ENCODE data around the gene TRIM42.

The TRIM42 gene

DNA sequence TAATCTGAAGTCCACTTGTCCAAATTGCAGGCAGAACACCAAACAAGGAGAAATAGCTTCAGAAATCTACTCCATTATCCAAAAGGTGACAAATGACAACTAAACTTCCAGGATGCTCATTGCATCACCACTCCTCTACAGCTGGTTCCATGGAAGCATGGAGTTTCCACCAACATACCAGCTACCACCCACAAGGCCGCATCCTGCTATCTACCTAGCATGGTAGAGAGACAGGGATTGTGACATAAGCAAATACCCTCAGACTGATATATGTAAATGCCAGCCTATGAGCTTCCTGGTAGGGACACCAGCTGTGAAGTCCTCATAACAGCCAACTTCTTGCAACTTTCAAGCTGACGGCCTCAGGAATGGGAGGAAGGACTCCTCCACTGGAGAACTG is at the start of gene TRIM42:
Gene TRIM42, plus strand, starts transcription at position 301 of the 400 bp plus-strand sequence. CDS start 166 bp downstream, outside the sequence.
- no peak for DNase-seq

DNA sequence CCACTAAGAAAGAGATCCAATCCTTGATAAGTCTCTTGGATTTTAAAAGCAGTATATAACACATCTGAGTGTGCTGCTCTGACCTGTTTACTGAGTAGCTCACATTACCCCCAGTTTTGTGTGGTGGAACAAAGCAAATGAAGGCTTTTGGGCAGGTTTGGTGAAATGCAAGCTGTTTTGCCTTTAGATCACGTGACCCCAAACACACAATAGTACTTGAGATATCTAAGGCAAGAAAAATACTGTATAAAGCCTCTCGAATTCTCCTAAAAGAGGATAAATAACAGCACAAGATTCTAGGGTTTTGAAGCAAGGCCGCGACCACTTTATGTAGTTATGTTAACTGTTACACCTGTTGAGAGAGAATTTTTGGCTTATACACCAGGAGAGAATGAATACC is 49.3 kb upstream of the TRIM42 start:
- DNase-seq, result no peak

DNA sequence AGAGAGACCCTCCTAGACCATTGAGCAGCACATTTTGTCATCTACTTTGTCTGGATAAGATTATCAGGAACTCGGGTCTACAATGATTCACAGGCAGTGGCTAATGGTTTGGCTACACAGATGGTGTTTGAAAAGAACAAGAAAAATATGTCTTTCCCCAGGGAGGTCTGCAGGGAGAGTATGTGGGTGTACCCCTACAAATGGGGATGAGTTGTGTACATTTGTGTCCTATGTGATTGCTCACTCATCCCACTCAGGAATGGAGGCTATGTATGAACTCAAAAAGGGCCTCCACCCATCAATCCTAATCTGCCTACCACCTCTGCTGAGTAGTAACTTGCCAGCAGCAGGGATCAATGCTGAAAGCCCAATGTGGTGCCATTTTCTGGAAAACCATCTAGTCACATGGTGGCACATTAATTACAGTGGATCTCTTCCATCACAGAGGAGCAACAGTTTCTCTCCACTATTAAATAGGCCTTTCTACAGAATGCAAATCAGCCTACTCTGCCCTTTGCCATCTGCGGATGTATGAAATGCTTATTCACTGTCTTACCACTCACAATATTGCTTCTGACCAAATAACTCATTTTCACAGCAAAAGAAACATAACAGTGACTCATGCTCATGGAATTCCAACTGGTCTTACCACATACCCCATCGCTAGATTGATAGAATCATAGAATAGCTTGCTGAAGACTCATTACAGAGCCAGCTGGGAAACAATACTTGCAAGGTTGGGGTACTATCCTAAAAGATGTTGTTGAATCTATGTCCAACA is 48.3 kb upstream of the TRIM42 start:
- DNase-seq, result no peak

DNA sequence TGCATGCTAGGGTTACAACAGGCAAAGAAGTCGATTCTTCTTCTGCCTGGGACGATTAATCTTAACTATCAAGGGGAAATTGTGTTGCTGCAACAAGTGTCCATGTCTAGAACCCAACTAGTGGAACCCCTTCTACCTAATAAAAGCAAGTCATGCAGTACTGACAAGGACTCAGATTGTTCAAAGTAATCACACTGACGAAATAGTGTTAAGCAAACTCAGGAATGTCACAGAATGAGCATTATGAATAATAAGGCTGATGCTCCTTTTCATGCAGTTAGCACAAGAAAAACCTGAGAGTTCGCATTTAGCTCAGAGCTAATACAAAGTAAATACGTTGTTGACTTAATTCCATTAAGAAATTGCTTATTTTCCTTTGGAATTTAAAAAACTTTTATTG is 47.5 kb upstream of the TRIM42 start:
- no peak for DNase-seq

DNA sequence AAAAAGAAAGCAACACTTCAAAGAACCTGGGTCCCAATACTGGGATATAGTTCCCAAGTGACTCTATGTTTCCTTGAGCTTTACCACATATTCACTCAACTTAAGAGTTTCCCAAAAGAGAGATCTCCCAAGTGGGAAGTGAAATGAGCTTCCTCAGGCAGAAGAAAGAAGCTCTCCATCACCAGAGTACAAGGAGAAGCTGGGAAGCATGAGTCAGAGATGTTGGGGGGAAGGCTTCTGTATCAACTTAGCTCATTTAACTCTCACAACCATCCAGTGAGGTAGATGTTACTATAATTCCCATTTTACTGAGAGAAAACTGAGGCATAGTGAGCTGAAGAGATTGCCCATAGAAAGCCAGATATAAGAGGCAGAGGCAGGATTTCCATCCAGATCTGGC is 47.0 kb upstream of the TRIM42 start:
- no peak for DNase-seq

DNA sequence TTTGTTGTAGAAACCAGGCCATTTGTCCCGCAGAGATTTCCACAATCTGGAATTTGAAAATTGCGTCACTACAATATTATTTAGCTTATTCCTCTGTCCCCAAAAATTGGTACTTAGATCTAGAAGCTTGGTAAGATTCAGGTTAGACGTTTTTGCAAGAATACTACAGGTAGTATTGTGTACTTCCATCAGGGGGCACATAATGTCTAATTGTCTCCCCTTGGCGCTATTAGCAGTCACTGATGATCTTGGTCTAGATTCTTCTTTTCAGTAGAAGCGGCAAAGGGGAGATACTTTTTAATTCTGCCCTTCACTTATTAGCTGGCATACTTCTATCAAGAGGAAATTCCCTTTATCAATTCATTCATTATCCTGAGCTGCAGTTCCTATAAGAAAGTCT is 42.6 kb upstream of the TRIM42 start:
- no peak for DNase-seq

DNA sequence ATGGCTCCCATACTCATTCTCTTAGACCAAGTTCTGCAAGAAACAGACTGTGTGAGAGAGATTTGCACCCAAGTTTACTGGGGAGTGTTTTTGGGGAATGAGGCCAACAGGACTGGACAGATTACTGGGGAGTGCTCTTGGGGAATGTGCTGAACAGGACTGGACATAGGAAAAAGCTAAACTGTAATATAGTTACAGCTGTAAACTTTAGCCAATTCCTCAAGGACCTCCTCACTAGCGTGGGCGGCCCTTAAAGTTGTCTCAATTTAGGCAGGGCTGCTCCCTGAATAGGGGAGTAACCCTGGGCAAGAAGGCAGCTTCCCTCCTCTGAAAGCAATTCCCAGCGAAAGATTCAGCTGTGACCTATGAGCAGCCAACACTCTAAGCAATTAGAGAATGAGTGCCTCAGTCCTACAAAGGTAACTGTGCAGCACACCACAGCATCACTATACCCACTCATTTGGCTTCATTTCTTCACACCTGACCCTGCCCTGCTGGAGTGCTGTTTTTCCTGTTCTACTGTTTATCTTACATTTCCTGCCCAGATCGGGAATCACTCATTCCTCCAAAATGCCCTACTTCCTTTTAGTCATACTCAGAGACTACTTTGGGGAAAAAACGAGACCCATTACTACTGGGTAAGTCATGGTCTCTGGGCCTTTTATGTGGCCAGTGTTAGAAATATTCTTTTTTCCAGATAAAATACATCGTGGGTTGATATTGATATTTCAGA is 41.3 kb upstream of the TRIM42 start:
- no peak for DNase-seq

DNA sequence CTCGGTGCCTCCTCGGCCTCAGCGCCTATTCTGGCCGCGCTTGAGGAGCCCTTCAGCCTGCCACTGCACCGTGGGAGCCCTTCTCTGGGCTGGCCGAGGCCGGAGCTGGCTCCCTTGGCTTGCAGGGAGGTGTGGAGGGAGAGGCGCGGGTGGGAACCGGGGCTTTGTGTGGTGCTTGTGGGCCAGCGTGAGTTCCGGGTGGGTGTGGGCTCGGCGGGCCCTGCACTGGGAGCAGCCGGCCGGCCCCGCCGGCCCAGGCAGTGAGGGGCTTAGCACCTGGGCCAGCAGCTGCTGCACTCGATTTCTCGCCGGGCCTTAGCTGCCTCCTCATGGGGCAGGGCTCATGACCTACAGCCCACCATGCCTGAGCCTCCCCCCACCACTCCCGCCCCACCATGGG is 26.6 kb upstream of the TRIM42 start:
- DNase-seq, result no peak

DNA sequence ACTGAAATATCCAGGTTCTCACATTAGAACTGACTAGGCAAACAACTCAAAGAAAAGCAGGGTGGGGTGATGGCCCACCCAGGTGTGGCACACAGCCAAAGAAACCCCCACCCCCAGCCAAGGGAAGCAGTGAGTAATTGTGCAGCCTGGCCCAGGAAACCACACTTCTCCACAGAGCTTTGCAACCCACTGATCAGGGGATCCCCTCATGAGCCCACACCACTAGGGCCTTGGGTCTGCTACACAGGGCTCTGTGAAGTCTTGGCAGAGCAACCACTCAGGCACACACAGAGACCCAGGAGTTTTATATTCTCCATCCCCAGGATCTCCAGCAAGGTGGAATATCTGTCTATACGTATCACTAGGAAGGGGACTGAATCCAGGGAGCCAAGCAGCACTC is 22.2 kb upstream of the TRIM42 start:
- no peak for DNase-seq

DNA sequence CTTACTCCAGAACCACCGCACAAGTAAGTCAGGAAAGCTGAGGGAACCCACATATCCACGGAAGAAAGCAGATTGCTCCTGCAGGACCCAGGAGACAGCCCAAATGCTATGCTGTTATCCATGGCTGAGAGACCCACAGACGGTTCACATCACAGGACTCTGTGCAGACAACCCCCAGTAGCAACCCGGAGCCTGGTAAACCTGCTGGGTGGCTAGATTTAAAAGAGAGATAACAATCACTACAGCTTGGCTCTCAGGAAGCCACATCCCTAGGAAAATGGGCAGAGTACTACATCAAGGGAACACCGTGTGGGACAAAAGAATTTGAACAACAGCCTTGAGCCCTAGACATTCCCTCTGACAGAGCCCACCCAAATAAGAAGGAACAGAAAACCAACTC is 13.8 kb upstream of the TRIM42 start:
- no peak for DNase-seq

DNA sequence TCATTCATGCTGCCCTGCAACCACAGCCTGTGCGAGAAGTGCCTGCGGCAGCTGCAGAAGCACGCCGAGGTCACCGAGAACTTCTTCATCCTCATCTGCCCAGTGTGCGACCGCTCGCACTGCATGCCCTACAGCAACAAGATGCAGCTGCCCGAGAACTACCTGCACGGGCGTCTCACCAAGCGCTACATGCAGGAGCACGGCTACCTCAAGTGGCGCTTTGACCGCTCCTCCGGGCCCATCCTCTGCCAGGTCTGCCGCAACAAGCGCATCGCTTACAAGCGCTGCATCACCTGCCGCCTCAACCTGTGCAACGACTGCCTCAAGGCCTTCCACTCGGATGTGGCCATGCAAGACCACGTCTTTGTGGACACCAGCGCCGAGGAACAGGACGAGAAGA is 4.7 kb downstream of the TRIM42 start:
- DNase-seq, result no peak

DNA sequence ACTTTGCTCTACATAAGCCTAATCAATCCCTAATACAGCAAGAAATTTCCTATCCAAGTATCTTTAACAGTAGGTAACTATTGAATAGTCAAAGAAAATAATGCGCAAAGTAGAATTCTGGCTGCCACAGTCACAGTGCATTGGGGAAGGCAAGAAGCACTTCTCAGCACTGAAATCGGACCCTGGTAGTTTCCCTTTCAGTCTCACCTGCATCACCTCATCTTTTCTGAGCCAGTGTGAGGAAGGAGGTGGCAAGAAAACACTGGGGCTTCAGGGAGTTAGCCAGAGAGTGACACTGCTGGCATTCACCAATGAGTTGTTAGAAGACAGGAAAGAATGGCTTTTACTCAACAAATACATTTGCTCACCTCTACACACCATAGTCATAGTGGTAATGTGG is 8.3 kb downstream of the TRIM42 start:
- no peak for DNase-seq

DNA sequence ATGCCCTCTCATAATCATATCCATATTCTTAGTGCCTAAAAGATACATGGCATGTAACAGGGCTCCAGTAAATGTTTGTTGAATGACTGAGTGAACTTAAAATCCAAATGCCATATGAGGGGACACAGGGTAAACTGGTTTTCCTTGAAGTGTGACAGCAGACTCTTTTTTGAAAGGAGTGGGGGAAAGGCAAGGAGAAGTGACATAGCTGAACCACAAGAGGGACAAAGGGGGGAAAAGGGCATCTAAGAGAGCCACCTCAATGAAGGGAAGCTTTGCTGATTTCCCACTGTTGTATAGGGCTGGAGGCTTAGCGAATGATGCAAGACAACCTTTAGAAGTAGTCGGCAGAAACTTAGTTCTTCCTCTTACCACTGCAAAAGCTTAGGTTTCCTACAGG is 9.1 kb downstream of the TRIM42 start:
- DNase-seq, result no peak

DNA sequence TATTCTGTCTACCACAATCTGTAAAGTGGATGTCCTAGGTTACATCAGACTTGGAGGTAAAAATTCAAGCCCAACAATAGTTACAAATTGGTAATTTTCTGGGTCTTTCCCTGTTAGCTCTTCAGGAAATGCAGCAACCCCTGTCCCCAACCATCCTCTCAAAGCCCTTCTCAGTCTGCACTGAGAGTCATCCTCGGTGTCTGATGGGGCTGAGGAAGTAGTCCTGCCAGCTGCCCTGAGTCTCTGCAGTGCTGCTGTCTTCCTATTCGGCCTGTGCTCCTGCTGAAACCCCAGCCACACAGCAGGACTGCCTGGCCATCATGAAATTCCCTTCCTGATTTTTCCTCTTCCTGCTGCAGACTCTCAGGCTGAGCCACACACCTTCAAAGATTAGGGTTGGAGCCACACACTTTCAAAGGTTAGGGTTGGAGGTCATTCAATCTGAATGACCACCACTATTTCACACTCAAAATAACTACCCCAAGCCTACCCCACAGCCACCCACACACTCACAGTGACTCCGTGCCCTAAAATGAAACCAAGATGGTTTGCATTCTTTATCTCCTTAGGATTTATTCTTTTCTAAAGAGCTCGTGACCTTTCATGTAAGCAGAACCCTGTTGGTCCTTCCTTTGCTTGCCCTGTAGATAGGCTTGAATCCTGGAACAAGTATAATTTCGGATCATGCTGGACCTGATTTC is 17.6 kb downstream of the TRIM42 start:
- no peak for DNase-seq

DNA sequence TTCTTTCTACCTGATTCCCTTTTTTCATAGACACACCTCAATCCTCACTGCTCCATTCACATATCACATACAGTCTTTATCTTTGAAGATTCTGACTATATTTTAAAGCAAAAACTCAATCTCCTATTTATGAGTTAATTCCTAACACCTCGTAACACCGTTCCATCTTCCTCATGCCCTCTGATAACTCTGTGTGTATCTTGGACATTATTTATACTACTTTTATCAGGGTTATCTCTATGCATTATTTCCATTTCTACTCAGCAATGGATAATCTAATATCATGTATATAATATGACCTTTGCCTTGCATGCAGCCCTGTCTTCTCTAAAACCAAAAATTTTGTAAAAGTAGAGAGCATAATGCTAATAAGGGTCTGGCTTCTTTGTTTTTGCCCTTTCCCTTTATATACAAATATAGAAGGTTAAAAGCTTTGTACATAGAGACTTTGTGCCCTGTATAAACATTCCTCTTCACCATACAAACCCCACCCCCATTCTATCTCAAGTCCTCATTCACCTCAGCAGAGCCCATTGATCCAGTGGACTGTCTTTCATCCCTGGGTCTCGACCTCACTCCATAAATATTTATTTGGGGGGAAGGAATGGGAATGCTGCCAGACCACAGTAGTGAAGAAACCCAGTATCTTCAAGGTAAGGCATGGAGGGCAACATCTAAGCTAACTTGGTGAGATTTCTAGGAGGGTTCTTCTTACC is 21.8 kb downstream of the TRIM42 start:
- DNase-seq, result no peak

DNA sequence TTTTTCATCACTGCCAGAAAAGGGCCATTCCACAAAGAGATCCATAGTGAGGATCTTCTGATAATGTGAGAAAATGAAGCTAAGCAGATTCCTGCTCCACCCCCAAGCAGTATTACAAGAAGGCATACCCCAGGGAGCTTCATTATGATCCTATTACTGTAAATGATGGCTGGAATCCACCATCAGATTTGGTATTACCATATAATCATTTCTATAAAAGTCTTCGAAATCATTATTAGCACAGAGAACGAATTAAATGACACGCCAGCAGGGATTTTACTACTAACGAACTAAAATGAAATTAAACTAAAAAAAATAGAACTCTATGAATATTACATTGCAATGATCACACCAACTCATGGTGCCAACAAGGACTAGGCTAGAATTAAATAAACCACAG is 24.4 kb downstream of the TRIM42 start:
- no peak for DNase-seq

DNA sequence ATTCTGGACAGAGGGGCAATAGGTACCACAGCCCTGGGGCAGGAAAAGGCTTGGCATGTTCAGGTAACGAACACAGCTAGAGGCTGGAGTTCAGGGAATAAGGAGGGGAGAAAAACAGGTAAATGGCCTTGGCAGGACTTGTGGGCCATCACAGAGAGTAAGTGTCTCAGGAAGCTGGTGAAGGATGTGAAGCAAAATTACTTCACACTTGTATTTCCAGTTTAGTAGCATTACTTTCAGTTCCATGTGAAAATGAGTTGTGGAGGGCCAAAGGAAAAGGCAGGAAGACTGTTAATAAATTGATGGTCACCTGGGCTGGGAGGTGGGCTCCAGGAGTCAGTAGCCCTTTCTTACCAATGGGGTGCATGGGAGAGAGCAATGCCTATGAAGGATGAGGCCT is 25.6 kb downstream of the TRIM42 start:
- DNase-seq, result no peak

DNA sequence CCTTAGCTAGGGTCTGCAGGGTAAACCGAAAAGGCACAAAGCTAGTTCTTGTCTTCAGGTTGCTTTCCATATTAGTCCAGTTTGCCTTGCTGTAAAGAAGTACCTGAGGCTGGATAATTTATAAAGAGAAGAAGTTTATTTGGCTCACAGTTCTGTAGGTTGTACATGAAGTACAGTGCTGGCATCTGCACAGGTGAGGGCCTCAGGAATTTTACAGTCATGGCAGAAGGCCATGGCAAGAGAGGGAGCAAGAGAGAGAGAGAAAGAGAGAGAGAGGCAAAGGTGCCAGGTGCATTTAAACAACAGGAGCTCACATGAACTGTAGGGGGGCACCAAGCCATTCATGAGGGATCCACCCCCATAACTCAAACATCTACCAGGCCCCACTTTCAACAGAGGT is 26.9 kb downstream of the TRIM42 start:
- no peak for DNase-seq

DNA sequence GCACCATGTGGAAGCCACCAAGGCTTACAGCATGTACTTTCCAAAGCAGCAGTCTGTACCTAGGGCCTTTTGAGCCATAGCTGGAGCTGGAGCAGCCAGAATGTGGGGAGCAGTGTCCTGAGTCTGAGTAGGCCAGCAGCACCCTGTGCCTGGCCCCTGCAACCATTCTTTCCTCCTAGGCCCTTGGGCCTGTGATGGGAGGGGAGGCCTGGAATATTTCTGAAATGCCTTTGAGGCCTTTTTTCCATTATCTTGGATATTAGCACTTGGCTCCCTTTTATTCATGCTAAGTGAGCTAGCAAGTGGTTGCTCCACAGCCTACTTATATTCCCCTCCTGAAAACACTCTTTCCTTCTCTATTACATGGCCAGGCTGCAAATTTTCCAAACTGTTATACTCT is 28.1 kb downstream of the TRIM42 start:
- DNase-seq, result no peak

DNA sequence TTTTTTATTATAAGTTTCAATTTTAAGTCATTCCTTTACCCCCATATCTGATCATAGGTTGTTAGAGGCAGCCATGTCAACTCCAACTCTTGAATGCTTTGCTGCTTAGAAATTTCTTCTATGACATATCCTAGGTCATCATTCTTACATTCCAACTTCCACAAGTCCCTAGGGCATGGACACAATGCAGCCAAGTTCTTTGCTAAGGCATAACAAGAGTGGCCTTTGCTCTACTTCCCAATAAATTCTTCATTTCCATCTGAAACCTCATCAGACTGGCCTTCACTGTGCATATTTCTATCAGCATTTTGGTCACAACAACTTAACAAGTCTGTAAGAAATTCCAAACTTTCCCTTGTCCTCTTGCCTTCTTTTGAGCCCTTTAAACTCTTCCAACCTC is 28.5 kb downstream of the TRIM42 start:
- DNase-seq, result no peak

DNA sequence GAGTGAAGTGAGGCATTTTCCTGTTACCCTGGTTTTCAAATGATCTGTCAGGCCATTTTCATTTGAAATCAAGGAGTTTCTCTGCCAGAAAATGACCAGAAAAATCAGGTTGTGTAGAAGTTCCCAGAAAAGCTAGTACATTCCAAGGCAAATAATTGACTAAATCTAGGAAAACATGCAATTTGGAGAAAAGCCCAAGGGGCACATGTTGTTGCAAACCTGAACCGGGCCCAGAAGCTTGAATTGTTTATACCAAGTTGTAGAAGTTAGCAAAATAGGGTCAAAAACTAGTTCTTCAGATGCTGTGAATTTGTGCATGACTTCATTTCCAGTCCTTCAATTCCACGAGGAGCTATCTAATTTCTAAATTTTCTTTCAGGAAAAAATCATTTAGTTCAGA is 31.0 kb downstream of the TRIM42 start:
- no peak for DNase-seq

DNA sequence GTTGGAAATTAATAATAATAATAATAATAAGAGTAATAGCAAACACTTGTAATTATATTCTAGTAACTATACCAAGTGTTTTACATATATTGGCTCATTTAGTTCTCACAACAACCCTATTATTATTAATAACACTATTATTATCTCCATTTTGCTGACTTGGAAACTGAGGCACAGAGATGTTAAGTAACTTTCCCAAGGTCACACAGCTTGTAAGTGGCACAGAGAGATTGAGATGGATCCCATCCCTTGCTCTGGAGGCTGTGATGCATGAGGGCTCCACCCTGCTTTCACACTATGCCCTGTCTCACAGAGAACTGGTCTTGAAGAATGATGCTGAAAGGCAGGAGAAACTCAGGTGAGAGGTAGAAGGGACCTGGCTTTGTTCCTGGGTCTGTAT is 31.9 kb downstream of the TRIM42 start:
- DNase-seq, result no peak

DNA sequence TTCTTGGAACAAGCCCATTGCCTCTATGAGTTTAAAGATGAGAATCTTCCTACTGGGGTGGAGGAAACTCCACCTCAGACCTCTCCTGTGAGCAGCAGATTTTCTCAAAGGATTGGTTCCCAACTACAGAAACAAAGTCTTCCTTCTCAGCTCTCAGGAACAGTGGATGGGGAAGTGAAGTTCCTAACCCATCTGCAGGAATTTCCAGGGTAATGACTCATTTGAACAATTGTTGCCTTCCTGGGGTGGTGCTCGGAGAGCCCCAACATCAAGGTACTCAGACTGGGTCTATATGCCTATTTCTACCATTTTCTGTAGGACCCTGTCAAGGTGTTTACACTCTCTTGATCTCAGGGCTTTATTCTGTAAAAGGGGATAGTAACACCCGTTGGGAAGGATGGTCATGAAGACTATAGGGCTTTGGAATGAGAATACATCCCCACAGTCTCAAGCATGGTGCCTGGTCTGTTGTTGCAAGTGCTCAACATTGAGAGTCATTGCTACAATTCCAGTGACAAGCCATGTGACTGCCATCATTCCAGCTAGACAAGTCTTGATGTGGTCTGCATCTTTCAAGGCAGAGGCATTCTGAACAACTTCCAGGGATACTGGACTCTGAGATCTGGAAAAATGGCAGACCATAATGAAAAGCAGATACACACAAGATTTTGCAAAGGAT is 33.0 kb downstream of the TRIM42 start:
- DNase-seq, result no peak
